HG03354 (cell line): ENCODE data around the gene AKAP13.

Experiments
- ATAC-seq: cut with Tn5 transposase; IDR thresholded peaks from one replicate; pipeline ENCODE4 v1.9.1; 2021; ENCODE audit warnings: mild to moderate bottlenecking; ENCODE audit not compliant: unreplicated experiment, poor library complexity, severe bottlenecking

The AKAP13 gene

GRCh38 chr15:85547386-85547785 lies 167.0 kb downstream of the AKAP13 start:
- no peak for ATAC-seq

DNA sequence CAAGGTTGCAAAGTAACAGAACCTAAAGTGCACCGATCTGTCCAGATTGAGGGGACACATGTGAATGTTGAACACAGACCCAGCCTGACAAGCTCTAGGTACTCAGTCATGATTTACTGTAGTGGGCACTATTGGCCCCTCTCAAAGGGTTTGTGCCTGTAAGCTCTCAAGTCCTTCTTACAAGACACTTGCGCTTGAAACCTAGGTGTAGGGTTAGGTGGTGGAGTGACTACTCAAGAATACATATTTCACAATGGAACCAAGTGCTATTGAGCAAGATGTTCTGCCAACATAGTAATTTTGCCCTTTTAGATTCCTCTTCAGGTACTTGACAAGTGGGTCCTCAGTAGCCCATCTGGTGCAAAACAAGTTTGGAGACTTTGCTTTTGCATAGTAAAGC lies 169.9 kb downstream of the AKAP13 start:
- ATAC-seq = no peak

DNA sequence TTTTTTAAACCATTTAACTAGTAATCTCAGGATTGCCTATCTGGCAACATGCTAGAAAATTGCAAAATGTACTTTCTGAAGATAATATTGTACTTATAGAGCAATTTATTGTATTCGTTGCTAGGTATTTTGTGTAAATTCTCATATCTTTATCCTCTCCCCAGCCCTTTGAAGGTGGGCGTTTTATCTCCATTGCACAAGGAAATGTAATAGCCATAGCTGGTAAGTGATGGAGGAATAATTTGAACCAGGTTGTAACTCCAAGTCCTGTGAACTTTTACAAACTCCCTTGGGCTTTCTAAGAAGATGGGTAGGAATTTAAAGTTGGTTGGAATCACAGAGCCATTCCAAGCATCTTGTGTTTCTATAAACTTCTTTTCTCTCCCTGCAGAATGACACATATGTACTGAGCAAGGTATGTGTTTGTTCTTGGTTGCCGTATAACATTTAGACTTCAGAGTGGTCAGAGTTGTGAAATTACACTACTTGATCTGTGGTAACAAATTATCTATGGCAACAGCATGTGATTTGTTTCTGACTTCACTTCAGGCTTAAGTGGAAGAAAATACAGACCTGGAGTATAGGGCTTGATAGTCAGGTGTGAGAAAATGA lies 170.9 kb downstream of the AKAP13 start:
- no peak for ATAC-seq

- ATAC-seq = peak; percentile 45
These were observed 174.6 kb downstream of the AKAP13 start for GRCh38 chr15:85554852-85555521.

DNA sequence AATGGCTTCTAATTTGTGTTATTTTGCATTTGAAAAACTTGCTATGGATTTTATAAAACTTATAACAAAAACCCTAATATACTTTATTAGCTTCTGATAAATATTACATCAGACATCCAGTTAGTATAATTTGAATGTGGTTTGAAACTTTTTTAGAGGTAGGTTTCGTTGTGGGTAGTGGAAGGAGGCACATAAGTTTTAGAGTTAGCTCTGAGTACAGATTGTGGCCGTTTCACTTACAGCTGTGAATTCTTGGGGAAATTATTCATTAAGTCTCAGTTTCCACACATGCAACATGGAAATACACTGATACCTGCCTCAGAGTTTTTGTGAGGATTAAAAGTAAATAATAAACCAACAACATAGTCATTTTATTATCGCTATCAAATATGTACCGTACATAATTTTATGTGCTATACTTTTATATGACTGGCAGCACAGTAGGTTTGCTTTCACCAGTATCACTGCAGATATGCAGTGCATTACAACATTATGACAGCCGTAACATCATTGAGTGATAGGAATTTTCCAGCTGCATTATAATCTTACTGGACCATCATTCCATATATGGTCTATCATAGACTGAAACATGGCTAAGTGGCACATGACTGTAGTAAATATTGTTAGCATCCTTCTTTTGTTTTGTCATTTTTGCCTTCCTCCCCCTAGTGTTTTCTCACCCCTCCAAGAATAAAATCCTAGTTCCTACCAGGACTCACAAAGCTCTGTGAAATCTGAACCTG lies 175.6 kb downstream of the AKAP13 start:
- peak; percentile 74 for ATAC-seq

GRCh38 chr15:85556618-85556895 lies 176.2 kb downstream of the AKAP13 start:
- ATAC-seq = no peak

GRCh38 chr15:85557385-85557784 lies 177.0 kb downstream of the AKAP13 start:
- no peak for ATAC-seq

DNA sequence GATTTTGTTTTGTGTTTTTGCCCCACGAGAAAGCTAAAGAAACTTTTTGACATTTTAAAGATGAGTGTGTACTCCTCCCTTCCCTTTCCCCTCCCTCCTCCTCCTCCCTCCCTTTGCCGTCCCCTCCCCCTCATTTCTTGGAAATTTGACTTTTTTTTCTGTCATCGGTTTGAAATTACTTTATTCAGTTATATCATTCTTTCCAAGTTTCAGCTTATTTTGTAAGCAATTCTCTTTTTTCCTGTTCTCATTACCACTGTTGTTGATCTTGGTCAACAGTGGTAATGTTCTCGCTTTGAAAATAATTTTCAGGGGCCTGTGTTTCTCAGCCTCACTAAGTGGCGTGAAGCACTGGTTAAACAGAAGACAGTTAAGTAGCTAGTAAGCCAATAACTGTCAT lies 178.4 kb downstream of the AKAP13 start:
- no peak for ATAC-seq

- ATAC-seq = no peak
These were observed 179.1 kb downstream of the AKAP13 start for GRCh38 chr15:85559530-85559929.

GRCh38 chr15:85562824-85563223 lies 182.4 kb downstream of the AKAP13 start:
- no peak for ATAC-seq

GRCh38 chr15:85563328-85563727 lies 182.9 kb downstream of the AKAP13 start:
- ATAC-seq = no peak

DNA sequence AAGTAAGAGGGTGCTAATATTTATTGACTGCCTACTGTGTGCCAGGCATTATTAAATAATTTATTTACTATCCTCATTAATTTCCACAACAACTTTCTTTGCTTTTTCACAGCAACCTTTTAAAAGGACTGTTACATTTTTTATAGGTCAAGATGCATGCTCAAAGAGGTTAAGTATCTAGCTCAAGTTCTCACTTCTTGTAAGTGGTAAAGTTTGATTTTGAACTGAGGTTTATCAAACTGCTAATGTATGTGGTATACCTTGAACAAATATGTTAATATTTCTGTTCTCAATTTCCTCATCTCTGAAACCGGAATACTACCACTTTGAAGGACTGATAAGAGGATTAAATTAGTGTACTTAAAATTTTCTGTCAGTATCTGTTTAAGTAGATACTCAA lies 183.3 kb downstream of the AKAP13 start:
- no peak for ATAC-seq

- no peak for ATAC-seq
These were observed 184.3 kb downstream of the AKAP13 start for GRCh38 chr15:85564686-85565085.

DNA sequence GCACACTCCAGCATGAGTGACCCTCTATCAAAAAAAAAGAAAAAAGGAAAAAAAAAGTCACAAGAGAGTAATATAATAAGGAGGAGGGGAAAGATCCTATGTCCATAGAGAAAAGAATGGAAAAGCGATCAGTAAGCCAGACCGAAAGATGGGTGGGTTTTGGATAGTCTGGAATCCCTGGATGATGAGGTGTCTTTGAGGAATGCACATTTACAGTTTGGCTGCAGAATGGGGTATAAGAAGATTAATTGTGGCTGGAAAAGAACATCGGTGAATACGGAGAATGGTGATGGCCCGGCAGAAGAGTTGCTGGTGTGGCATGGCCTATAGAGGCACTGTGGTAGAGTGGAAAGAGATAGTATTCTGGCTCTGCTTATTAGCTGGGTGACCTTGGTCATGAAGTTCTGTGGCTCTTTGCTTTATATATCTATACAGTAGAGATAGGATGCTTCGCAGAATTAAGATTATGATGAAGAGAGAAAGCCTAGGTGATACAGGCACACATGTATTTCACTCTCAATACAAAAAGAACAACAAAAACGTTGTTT lies 187.9 kb downstream of the AKAP13 start:
- ATAC-seq = no peak

DNA sequence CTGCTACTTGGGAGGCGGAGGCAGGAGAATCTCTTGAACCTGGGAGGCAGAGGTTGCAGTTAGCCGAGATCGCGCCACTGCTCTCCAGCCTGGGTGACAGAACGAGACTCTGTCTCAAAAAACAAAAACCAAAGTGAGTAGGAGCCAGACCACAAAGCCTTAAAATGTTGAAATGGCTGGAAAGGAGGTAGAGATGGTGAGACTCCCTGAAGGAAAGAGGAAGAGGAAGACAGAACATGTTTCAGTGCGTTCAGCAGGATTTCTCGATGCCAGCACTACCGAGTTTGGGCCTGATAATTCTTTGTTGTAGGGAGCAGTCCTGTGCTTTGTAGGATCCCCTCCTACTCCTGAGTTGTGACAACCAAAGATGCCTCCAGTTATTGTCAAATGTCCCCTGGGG lies 189.9 kb downstream of the AKAP13 start:
- no peak for ATAC-seq

DNA sequence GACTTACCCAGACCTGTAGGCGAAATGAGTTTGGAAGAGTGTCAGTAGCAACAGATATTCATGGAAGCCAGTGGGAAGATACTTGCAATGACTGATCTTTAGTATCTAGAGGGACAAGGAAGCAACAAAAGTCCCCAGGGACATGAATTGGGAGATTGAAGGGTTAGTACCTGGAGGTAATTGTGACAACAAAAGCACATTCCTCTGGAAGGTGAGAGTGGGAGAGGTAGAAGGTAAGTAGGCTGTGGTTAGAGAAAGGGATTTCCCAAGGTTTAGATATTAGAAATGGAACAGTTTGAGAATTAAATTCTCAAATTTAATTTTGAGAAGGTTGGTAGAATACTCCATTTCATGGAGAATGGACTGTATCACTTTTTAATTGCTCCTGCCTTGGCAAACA lies 191.4 kb downstream of the AKAP13 start:
- no peak for ATAC-seq

- ATAC-seq = no peak
These were observed 196.0 kb downstream of the AKAP13 start for GRCh38 chr15:85576392-85576791.

DNA sequence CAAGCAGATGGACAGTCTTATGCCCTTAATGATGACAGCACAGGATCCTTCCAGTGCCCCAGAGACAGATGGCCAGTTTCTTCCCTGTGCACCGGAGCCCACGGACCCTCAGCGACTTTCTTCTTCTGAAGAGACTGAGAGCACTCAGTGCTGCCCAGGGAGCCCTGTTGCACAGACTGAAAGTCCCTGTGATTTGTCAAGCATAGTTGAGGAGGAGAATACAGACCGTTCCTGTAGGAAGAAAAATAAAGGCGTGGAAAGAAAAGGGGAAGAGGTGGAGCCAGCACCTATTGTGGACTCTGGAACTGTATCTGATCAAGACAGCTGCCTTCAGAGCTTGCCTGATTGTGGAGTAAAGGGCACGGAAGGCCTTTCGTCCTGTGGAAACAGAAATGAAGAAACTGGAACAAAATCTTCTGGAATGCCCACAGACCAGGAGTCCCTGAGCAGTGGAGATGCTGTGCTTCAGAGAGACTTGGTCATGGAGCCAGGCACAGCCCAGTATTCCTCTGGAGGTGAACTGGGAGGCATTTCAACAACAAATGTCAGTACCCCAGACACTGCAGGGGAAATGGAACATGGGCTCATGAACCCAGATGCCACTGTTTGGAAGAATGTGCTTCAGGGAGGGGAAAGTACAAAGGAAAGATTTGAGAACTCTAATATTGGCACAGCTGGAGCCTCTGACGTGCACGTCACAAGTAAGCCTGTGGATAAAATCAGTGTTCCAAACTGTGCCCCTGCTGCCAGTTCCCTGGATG lies 198.7 kb downstream of the AKAP13 start:
- ATAC-seq = no peak

- no peak for ATAC-seq
These were observed 199.7 kb downstream of the AKAP13 start for GRCh38 chr15:85579957-85580694.

GRCh38 chr15:85580879-85581278 lies 200.5 kb downstream of the AKAP13 start:
- ATAC-seq = no peak
